Neutrophil (primary cell): ENCODE results near the gene ENDOD1.

ENCODE experiments used
- H3K27ac ChIP-seq: fragments of 200-600 bp; sonication (generic); 2 replicates; pipeline ENCODE4 v1.5.1; 2016; ENCODE audit warnings: mild to moderate bottlenecking, moderate library complexity
- H3K27me3 ChIP-seq: fragments of 200-600 bp; sonication (generic); 2 replicates; pipeline ENCODE4 v1.6.0; 2016; ENCODE audit warnings: mild to moderate bottlenecking
- H3K36me3 ChIP-seq: fragments of 200-600 bp; sonication (generic); 2 replicates; pipeline ENCODE4 v1.5.1; 2017
- H3K4me1 ChIP-seq, 2 experiments: fragments of 200-600 bp in 1 of 2; sonication (generic) in 1 of 2; 1 replicate in 1 of 2; 2 replicates in 1 of 2; pipeline versions ENCODE4 v1.5.1 to v1.6.1; 2013 to 2016; ENCODE audit warnings: low read depth in 1 of 2, low read length in 1 of 2, mild to moderate bottlenecking in 1 of 2, moderate library complexity in 1 of 2; ENCODE audit not compliant: control insufficient read depth in 1 of 2, insufficient read depth in 1 of 2
- H3K4me3 ChIP-seq, 2 experiments: fragments of 200-600 bp in 1 of 2; sonication (generic) in 1 of 2; 1 replicate in 1 of 2; 2 replicates in 1 of 2; pipeline ENCODE4 v1.5.1; 2013 to 2016; ENCODE audit warnings: low read depth in 1 of 2, low read length in 1 of 2, mild to moderate bottlenecking in 1 of 2, moderate library complexity in 1 of 2
- H3K9me3 ChIP-seq: fragments of 200-600 bp; sonication (generic); 2 replicates; pipeline ENCODE4 v1.5.1; 2016
- TF ChIP-seq, protein P1 (sequence below): fragments of 200-600 bp; sonication (generic); IDR thresholded peaks from 2 replicates; pipeline ENCODE4 v1.5.1; 2016; ENCODE audit warnings: antibody characterized with exemption

ENDOD1 gene

GRCh38 chr11:95091663-95092180 lies 2.1 kb downstream of the ENDOD1 start:
- TF ChIP-seq, protein P1, sequence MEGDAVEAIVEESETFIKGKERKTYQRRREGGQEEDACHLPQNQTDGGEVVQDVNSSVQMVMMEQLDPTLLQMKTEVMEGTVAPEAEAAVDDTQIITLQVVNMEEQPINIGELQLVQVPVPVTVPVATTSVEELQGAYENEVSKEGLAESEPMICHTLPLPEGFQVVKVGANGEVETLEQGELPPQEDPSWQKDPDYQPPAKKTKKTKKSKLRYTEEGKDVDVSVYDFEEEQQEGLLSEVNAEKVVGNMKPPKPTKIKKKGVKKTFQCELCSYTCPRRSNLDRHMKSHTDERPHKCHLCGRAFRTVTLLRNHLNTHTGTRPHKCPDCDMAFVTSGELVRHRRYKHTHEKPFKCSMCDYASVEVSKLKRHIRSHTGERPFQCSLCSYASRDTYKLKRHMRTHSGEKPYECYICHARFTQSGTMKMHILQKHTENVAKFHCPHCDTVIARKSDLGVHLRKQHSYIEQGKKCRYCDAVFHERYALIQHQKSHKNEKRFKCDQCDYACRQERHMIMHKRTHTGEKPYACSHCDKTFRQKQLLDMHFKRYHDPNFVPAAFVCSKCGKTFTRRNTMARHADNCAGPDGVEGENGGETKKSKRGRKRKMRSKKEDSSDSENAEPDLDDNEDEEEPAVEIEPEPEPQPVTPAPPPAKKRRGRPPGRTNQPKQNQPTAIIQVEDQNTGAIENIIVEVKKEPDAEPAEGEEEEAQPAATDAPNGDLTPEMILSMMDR: no peak

GRCh38 chr11:95092549-95093324 lies 3.1 kb downstream of the ENDOD1 start:
- no peaks in the 10 kb centered on the region for H3K36me3 ChIP-seq
- TF ChIP-seq, protein P1: no peak
- H3K27ac ChIP-seq: no peak overlapping the region
- no peak overlapping the region for H3K4me3 ChIP-seq
- peaks cover 71% of the 10 kb centered on the region for H3K27me3 ChIP-seq
- no peaks in the 10 kb centered on the region for H3K9me3 ChIP-seq
- peaks cover 16 to 18% of the 10 kb centered on the region in 2 experiments for H3K4me1 ChIP-seq

More at GRCh38 chr11:95091663-95092180, 2.1 kb downstream of the ENDOD1 start:
- Histone ChIP-seq H3K9me3 (no peaks in the 10 kb centered on the region), H3K4me3 (no peak overlapping the region), H3K27me3 (peaks cover 81% of the 10 kb centered on the region), H3K36me3 (no peaks in the 10 kb centered on the region), H3K4me1 (peaks cover 16 to 18% of the 10 kb centered on the region in 2 experiments), H3K27ac (no peak overlapping the region)

GRCh38 chr11:95093548-95093947 lies 3.9 kb downstream of the ENDOD1 start:
- H3K4me1 ChIP-seq: peaks cover 16 to 18% of the 10 kb centered on the region in 2 experiments
- H3K4me3 ChIP-seq: no peak overlapping the region
- H3K27ac ChIP-seq: no peak overlapping the region

DNA sequence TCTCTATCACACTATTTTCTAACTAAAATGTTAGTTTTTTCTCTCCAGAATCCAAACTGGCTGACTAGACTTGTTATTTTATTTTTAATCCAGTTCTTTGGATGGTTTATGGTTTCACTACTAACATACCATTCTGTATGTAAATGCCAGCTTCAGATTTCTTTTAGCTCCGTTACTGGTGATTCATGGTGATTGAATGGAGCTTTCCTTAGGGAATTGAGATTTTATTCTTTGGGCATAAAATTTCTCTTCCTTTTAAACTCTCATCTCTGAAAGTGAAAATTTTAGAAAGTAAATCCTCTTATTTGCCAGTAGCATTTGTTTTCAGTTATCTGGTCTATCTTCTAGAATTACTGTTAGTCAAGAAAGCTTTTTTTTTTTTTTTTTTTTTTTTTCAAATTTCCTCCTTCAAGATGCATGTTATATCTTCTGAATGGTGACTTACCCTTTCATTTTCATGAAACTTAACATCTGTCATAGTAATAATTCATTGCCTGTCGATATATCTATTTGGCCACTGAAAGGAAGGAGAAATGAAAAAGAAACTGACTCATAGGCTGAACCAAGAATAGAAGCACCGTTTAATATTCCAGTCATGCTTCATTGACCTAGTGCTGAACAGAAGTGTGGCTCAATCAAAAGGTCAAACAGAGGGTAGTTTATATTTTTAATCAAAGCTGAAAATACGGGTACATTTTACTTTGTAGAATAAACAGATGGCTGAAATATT lies 6.4 kb downstream of the ENDOD1 start:
- H3K27ac ChIP-seq: no peak overlapping the region
- TF ChIP-seq, protein P1: no peak
- H3K36me3 ChIP-seq: no peaks in the 10 kb centered on the region
- no peaks in the 10 kb centered on the region for H3K9me3 ChIP-seq
- peaks cover 39% of the 10 kb centered on the region for H3K27me3 ChIP-seq
- no peak overlapping the region for H3K4me3 ChIP-seq
- H3K4me1 ChIP-seq: no peaks in the 10 kb centered on the region

More at GRCh38 chr11:95093548-95093947, 3.9 kb downstream of the ENDOD1 start:
- H3K9me3 ChIP-seq: no peaks in the 10 kb centered on the region
- TF ChIP-seq, protein P1: no peak
- H3K27me3 ChIP-seq: peaks cover 63% of the 10 kb centered on the region
- no peaks in the 10 kb centered on the region for H3K36me3 ChIP-seq

DNA sequence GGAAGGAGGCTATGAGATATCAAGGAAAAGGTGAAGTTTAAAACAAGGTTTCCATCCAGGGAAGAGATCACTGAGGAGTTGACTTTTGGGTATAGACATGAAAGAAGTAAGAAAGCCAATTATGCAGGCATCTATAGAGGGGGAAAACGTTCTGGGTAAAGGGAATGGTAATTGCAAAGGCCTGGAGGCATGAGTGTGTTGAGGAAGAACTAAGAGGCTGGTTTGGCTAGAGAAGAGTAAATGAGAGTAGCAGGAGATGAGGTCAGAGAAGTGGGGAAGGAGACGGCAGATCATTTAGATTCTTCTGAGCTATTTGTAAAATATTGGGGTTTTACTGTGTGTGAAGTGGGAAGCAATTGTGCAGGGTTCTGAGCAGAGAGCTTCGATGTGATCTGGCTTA lies 7.6 kb downstream of the ENDOD1 start:
- TF ChIP-seq, protein P1: no peak
- Histone ChIP-seq H3K27me3 (peaks cover 27% of the 10 kb centered on the region), H3K4me1 (no peaks in the 10 kb centered on the region), H3K27ac (no peak overlapping the region), H3K9me3 (no peaks in the 10 kb centered on the region), H3K4me3 (no peak overlapping the region), H3K36me3 (no peaks in the 10 kb centered on the region)
